H1 (cell line): Measurements from ENCODE around the gene KMT5C. TPM values are rescaled to one million over a fixed set of nuclear protein-coding genes. Genes with fewer than 3 reads are reported as not detected.

Source experiments
- FOSL1 ChIP-seq: IDR thresholded peaks from 2 replicates; pipeline ENCODE4 v1.6.1; 2011; ENCODE audit warnings: mild to moderate bottlenecking, low read depth, low read length, moderate library complexity; ENCODE audit not compliant: insufficient read depth
- polyA plus RNA-seq, 7 experiments: library from polyadenylated mRNA; depleted of rRNA in 3 of 7; stranded (reverse) in 5 of 7; unstranded in 2 of 7; fragments of >200 nt in 5 of 7; fragments of 200-250 nt in 2 of 7; gene quantifications; 1 replicate in 5 of 7; 2 replicates in 1 of 7; 4 replicates in 1 of 7; pipeline versions ENCODE4 v1.2.1 to v1.2.3, GENCODE V29; 2011 to 2013; ENCODE audit warnings: missing spikeins in 2 of 7, mixed read lengths in 2 of 7
- total RNA-seq: library from RNA; stranded (reverse); fragmentation: NEBNext Ultra II Directional; extraction: Animal tissue kit (Norgen Biotek cat#: 25700); gene quantifications from 2 replicates; pipeline ENCODE4 v1.2.1, GENCODE V29; 2021

KMT5C gene
- total and polyA plus RNA-seq, 2 of the 8 experiments (the other 6 are each of a cell fraction or from before 2014, with no cell fraction given) = 24.9 to 31.5 TPM

GRCh38 chr19:55366790-55367189 is 27.1 kb downstream of the KMT5C start (continued):
- no peak for TF ChIP-seq FOSL1
